ENCODE results near the gene ARMH2. TPM values are rescaled to one million over a fixed set of nuclear protein-coding genes. Genes with fewer than 3 reads are reported as not detected.
"Not testable (repeated sequence)": the region's sequence is repeated elsewhere in the genome, so short reads cannot be mapped to it uniquely, and the experiment has no call there.

The ARMH2 gene
- total and polyA plus RNA-seq, 9 of the 15 experiments (the other 6 are each of a cell fraction or from before 2014, with no cell fraction given), result not detected

- peak; percentile 52; the same call in 1 of the 2 replicates for TF ChIP-seq REST (IDR thresholded peaks at IDR 0.05; ENCODE audit: borderline replicate concordance)
- no peak for TF ChIP-seq REST (CRISPR knock-in tag; IDR thresholded peaks at IDR 0.05; ENCODE audit: low read depth)
- TF ChIP-seq CTCF (IDR thresholded peaks at IDR 0.05 in 2 of 3, conservative IDR thresholded peaks at IDR 0.05 in 1 of 3; ENCODE audit: insufficient read depth in 2 of 3, low read depth in 1 of 3, low read length in 3 of 3), result peak in 2 of 3 experiments; percentile 11 to 76; a peak in 2 of 6 replicates
- TF ChIP-seq CBFA2T2 (conservative IDR thresholded peaks at IDR 0.05), result no peak
- TF ChIP-seq EWSR1 (IDR thresholded peaks at IDR 0.05; ENCODE audit: borderline replicate concordance, low read depth, partially characterized antibody), result no peak
- TF ChIP-seq ZNF121 (CRISPR knock-in tag; conservative IDR thresholded peaks at IDR 0.05), result peak; percentile 79
Measured at GRCh38 chr6:24766680-24767462, 31.8 kb downstream of the ARMH2 start (continued).

GRCh38 chr6:24765968-24766367, 32.7 kb downstream of the ARMH2 start:
- not testable (repeated sequence) for FAIRE-seq
- intact Hi-C loops (cut with micrococcal nuclease) (loop anchor here (1.0 to 5.0 kb wide), 3 partner anchors 185 to 484 kb away; no protein-coding TSS in a partner anchor), in situ Hi-C loops (cut with MboI) (loop anchor here (10.0 kb wide), 1 partner anchor 191 kb away; no protein-coding TSS in a partner anchor)

More at GRCh38 chr6:24765968-24766367, 32.7 kb downstream of the ARMH2 start:
- H3K36me3 ChIP-seq (ENCODE audit: control insufficient read depth, insufficient read depth, low read length); H3K9me3 ChIP-seq (replicated peaks; ENCODE audit: control insufficient read depth, insufficient read depth, low read depth, low read length); H3K9ac ChIP-seq (ENCODE audit: insufficient read depth in 1 of 2, low read depth in 2 of 2, low read length in 2 of 2); H3K27me3 ChIP-seq (ENCODE audit: control insufficient read depth in 2 of 2, insufficient read depth in 2 of 2, low read length in 2 of 2); H3K27ac ChIP-seq (ENCODE audit: extremely low read depth, low read depth, low read length); H2AFZ ChIP-seq (ENCODE audit: low read depth, low read length); H3K4me1 ChIP-seq (replicated peaks in 1 of 2; ENCODE audit: control insufficient read depth in 2 of 2, insufficient read depth in 2 of 2, low read length in 2 of 2); BruUV-seq (replicated peaks); H3K79me2 ChIP-seq (ENCODE audit: control insufficient read depth, insufficient read depth, low read length); H3K4me2 ChIP-seq (ENCODE audit: insufficient read depth, low read length); H3K4me3 ChIP-seq; H4K20me1 ChIP-seq (replicated peaks; ENCODE audit: control insufficient read depth, insufficient read depth, low read length); ATAC-seq; DNase-seq (ENCODE audit: extremely low read depth in 1 of 4, low spot score in 3 of 4); H3K9me1 ChIP-seq (ENCODE audit: control insufficient read depth, insufficient read depth, low read length): not testable (repeated sequence)
- ChIA-PET CTCF (ENCODE audit: low intra/inter-chr PET ratio) (interaction anchor here (0.6 to 2.8 kb wide), 5 partner anchors 44 to 483 kb away, joined by 3 to 21 read pairs (median 5); no protein-coding TSS in a partner anchor), POLR2A (interaction anchor here (1.1 kb wide), 1 partner anchor 8 kb away, joined by 4 read pairs; no protein-coding TSS in a partner anchor)
- 50% methylated on average over 2 of the region's 26 CpGs for WGBS (ENCODE audit: insufficient coverage, low coverage, missing lambda C conversion rate)

Data from K562 (cell line).